Smooth muscle cell (in vitro differentiated cells): ENCODE results near the gene PDS5A. TPM values are rescaled to one million over a fixed set of nuclear protein-coding genes. Genes with fewer than 3 reads are reported as not detected.

Source experiments
- DNase-seq: peaks from one replicate; lab custom pipeline; 2025; ENCODE audit not compliant: unreplicated experiment; lab: John Stamatoyannopoulos, UW
- H2AFZ ChIP-seq: fragments of 200-600 bp; sonication (generic); 2 replicates; pipeline ENCODE4 v1.6.0; 2016; ENCODE audit warnings: antibody characterized with exemption, low read depth, mild to moderate bottlenecking
- H3F3A ChIP-seq: fragments of 200-600 bp; sonication (generic); 2 replicates; pipeline ENCODE4 v1.6.0; 2017; ENCODE audit warnings: antibody characterized with exemption, low read depth
- H3K27ac ChIP-seq: fragments of 200-600 bp; sonication (generic); 2 replicates; pipeline ENCODE4 v1.5.1; 2016; ENCODE audit warnings: low read depth, mild to moderate bottlenecking
- H3K27me3 ChIP-seq: fragments of 200-600 bp; sonication (generic); 2 replicates; pipeline ENCODE4 v1.6.1; 2016; ENCODE audit warnings: low read depth, mild to moderate bottlenecking
- H3K36me3 ChIP-seq: fragments of 200-600 bp; sonication (generic); 2 replicates; pipeline ENCODE4 v1.5.1; 2016; ENCODE audit warnings: low read depth
- H3K4me1 ChIP-seq: fragments of 200-600 bp; sonication (generic); 2 replicates; pipeline ENCODE4 v1.5.1; 2016; ENCODE audit warnings: low read depth
- H3K4me2 ChIP-seq: fragments of 200-600 bp; sonication (generic); 2 replicates; pipeline ENCODE4 v1.6.0; 2016; ENCODE audit warnings: mild to moderate bottlenecking
- H3K4me3 ChIP-seq: fragments of 200-600 bp; sonication (generic); 2 replicates; pipeline ENCODE4 v1.5.1; 2016; ENCODE audit warnings: mild to moderate bottlenecking
- H3K79me2 ChIP-seq: fragments of 200-600 bp; sonication (generic); 2 replicates; pipeline ENCODE4 v1.6.0; 2016; ENCODE audit warnings: low read depth, mild to moderate bottlenecking
- H3K9ac ChIP-seq: fragments of 200-600 bp; sonication (generic); 2 replicates; pipeline ENCODE4 v1.6.0; 2016; ENCODE audit warnings: low read depth
- H3K9me3 ChIP-seq: fragments of 200-600 bp; sonication (generic); replicated peaks from 2 replicates; pipeline ENCODE4 v1.5.1; 2016; ENCODE audit warnings: low read depth
- H4K20me1 ChIP-seq: fragments of 200-600 bp; sonication (generic); 2 replicates; pipeline ENCODE4 v1.6.0; 2016; ENCODE audit warnings: low read depth
- CTCF ChIP-seq: fragments of 200-600 bp; sonication (generic); IDR thresholded peaks from 2 replicates; pipeline ENCODE4 v1.5.1; 2017; ENCODE audit warnings: borderline replicate concordance, mild to moderate bottlenecking, antibody characterized with exemption; ENCODE audit not compliant: insufficient read depth, poor library complexity, severe bottlenecking
- WGBS: methylation state at CpG from one replicate; pipeline ENCODE4 v1.1.7; 2016; ENCODE audit warnings: low lambda C conversion rate; 5-methylcytosine and 5-hydroxymethylcytosine counted together
- polyA plus RNA-seq: library from polyadenylated mRNA; unstranded; fragments of >200 nt; fragmentation: Nextera tagmentation; extraction: Ambion mirVana; gene quantifications from 2 replicates; pipeline ENCODE4 v1.2.1, GENCODE V29; 2016
- total RNA-seq: library from RNA; depleted of rRNA; stranded (reverse); fragments of >200 nt; gene quantifications from 2 replicates; pipeline ENCODE4 v1.2.3, GENCODE V29; 2014

PDS5A gene
- total and polyA plus RNA-seq, 2 experiments from 2014 or later = 19.4 to 61.3 TPM

DNA sequence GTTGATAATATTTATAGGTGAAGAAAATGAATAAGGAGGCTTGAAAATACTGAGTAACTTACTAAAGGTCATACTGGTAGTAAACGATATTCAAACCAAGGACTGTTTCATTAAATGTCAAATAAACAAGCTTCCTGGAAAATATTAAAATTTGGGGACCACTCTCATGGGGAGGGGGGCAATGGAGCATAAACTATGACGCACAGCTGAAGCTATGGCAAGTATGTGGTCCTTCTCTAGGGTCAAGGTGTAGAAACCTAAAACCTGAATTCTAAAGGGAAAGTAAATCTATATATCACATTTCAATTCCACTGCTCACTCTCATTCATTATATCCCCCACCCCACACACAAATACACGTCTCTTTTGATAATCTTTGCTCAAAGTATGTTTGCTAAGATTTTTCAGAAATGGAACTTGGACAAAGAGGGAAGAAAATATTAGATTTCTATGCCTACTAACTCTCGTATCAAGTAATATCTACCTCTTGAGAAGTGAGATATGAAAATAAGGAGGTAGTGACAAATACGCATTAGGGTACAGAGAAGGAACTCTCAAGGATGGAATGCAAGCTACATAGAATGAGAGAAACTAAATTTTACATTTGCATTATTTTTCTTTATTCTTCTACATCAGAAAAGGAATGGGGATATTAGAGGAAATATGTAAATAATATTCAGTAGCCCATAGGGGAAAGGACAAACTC, 84.6 kb downstream of the PDS5A start:
- H3K4me2 ChIP-seq = no peak overlapping the region
- no peaks in the 10 kb centered on the region for H3K4me1 ChIP-seq
- H3K27me3 ChIP-seq = no peaks in the 10 kb centered on the region
- no peak overlapping the region for H3K4me3 ChIP-seq
- H3F3A ChIP-seq = peaks cover 5% of the 10 kb centered on the region
- no peak for TF ChIP-seq CTCF
- H3K9me3 ChIP-seq = no peaks in the 10 kb centered on the region
- H2AFZ ChIP-seq = no peak overlapping the region
- peaks cover 3% of the 10 kb centered on the region for H3K79me2 ChIP-seq
- 96% methylated on average over 5 of the region's 5 CpGs for WGBS
- H3K36me3 ChIP-seq = peaks cover 25% of the 10 kb centered on the region
- no peak for DNase-seq
- H3K9ac ChIP-seq = no peak overlapping the region
- H4K20me1 ChIP-seq = no peaks in the 10 kb centered on the region
- H3K27ac ChIP-seq = no peak overlapping the region

GRCh38 chr4:39889226-39889625, 88.5 kb downstream of the PDS5A start:
- H3K27me3 ChIP-seq = no peaks in the 10 kb centered on the region
- no peak overlapping the region for H3K9ac ChIP-seq
- no peaks in the 10 kb centered on the region for H3K4me1 ChIP-seq
- peaks cover 3% of the 10 kb centered on the region for H3K36me3 ChIP-seq
- H3K4me3 ChIP-seq = no peak overlapping the region
- H3K79me2 ChIP-seq = peaks cover 3% of the 10 kb centered on the region
- no peaks in the 10 kb centered on the region for H3K9me3 ChIP-seq
- H4K20me1 ChIP-seq = no peaks in the 10 kb centered on the region
- no peak overlapping the region for H3K4me2 ChIP-seq
- H3F3A ChIP-seq = peaks cover 5% of the 10 kb centered on the region
- no peak for TF ChIP-seq CTCF
- DNase-seq = no peak
- H2AFZ ChIP-seq = no peak overlapping the region
- WGBS = 80% methylated on average over 2 of the region's 2 CpGs
- H3K27ac ChIP-seq = no peak overlapping the region

- H3K27ac ChIP-seq = no peak overlapping the region
- no peak overlapping the region for H3K4me3 ChIP-seq
- H3K36me3 ChIP-seq = peaks cover 3% of the 10 kb centered on the region
- H4K20me1 ChIP-seq = peaks cover under 1% of the 10 kb centered on the region
- no peaks in the 10 kb centered on the region for H3K9me3 ChIP-seq
- TF ChIP-seq CTCF = no peak
- H3K9ac ChIP-seq = no peak overlapping the region
- H3F3A ChIP-seq = peaks cover 5% of the 10 kb centered on the region
- no peak overlapping the region for H3K4me2 ChIP-seq
- DNase-seq = no peak
- no peaks in the 10 kb centered on the region for H3K27me3 ChIP-seq
- no peak overlapping the region for H2AFZ ChIP-seq
- H3K79me2 ChIP-seq = peaks cover 3% of the 10 kb centered on the region
- WGBS = 96% methylated on average over 5 of the region's 5 CpGs
- H3K4me1 ChIP-seq = no peaks in the 10 kb centered on the region
Measured at GRCh38 chr4:39888541-39888940, 89.2 kb downstream of the PDS5A start.

GRCh38 chr4:39883646-39884045, 94.1 kb downstream of the PDS5A start:
- peak overlapping the region; percentile 35 for H3K27ac ChIP-seq
- peaks cover 4% of the 10 kb centered on the region for H4K20me1 ChIP-seq
- H3F3A ChIP-seq = no peaks in the 10 kb centered on the region
- H3K9ac ChIP-seq = no peak overlapping the region
- H3K79me2 ChIP-seq = peaks cover 16% of the 10 kb centered on the region
- DNase-seq = no peak
- no peak overlapping the region for H3K4me3 ChIP-seq
- no peak overlapping the region for H2AFZ ChIP-seq
- H3K4me2 ChIP-seq = no peak overlapping the region
- no peaks in the 10 kb centered on the region for H3K27me3 ChIP-seq
- no peaks in the 10 kb centered on the region for H3K9me3 ChIP-seq
- no peak for TF ChIP-seq CTCF
- 60% methylated on average over 6 of the region's 6 CpGs for WGBS
- peaks cover 4% of the 10 kb centered on the region for H3K36me3 ChIP-seq
- no peaks in the 10 kb centered on the region for H3K4me1 ChIP-seq
